ENCODE data around the gene PEX11G.

DNA sequence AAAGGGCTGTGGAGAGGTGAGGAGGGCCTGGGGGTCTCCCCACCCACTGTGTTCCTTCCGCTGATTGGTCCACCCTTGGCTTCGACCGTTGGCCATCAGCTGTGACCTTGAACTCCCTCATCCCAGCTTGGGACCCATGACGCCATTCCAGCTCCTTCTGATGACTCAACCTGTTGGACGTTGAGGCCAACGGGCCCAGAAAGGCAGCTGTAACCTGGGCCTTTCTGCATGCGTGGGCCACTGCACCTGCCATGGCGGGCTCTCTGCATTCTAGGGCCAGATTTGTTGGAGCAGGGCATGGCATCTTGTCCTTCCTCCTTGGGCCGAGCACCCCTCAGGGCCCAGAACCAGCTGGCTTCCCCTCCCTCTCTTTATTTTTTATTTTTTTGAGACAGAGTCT is 30.2 kb downstream of the PEX11G start:
- TF ChIP-seq BHLHE40 (IDR thresholded peaks at IDR 0.05; ENCODE audit: borderline replicate concordance) = no peak
- TF ChIP-seq ELF4 (IDR thresholded peaks at IDR 0.05) = no peak
- TF ChIP-seq SUZ12 (IDR thresholded peaks at IDR 0.05) = no peak
- no peak for TF ChIP-seq ZNF384 (IDR thresholded peaks at IDR 0.05)
- no peak for TF ChIP-seq LEF1 (IDR thresholded peaks at IDR 0.05; ENCODE audit: borderline replicate concordance)
- no peak for TF ChIP-seq FOXM1 (IDR thresholded peaks at IDR 0.05; ENCODE audit: borderline replicate concordance)
- TF ChIP-seq SP1 (IDR thresholded peaks at IDR 0.05) = no peak
- no peak for TF ChIP-seq CTBP1 (IDR thresholded peaks at IDR 0.05; ENCODE audit: borderline replicate concordance)
